SKM-1 treated with dmso at 0.1 percent for 144 hours (cell line): ENCODE data around the gene CTBS.

Source experiments
- DNase-seq: peaks from one replicate; lab custom pipeline; 2025; ENCODE audit not compliant: unreplicated experiment; lab: John Stamatoyannopoulos, UW

CTBS gene

DNA sequence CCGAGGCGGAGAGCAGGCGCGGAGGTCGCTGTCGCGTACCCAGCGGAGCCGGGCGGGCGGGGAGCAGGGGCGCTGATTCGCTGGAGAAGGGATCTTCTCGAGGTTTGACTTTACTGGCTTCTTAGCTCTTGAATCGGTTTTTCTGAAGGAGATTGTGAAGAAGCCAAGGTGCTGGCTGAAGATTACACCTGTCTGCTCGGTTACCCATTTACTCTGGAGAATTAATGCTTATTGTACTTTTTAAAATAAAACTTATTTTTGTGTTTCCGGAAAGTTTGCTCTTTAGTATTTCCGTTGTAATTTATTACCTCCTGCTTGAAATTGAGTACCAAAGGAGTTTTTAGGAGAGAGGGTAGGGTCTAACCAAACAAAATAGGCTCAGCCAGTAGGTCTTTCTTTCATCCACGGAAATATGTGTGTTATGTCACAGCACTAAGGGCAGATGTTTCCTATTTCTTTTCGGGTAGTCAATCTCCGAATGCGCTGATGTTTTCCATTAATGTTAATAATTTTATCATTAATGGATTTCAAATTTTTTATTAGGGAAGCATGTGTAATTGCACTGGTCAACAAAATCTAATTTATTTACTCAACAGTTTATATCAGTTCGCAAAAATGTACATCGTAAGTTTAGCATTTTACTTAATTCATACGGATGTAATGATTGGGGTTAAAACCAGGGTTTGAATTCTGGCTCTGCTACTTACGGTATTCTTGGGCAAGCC lies 67.3 kb downstream of the CTBS start:
- no peak for DNase-seq

DNA sequence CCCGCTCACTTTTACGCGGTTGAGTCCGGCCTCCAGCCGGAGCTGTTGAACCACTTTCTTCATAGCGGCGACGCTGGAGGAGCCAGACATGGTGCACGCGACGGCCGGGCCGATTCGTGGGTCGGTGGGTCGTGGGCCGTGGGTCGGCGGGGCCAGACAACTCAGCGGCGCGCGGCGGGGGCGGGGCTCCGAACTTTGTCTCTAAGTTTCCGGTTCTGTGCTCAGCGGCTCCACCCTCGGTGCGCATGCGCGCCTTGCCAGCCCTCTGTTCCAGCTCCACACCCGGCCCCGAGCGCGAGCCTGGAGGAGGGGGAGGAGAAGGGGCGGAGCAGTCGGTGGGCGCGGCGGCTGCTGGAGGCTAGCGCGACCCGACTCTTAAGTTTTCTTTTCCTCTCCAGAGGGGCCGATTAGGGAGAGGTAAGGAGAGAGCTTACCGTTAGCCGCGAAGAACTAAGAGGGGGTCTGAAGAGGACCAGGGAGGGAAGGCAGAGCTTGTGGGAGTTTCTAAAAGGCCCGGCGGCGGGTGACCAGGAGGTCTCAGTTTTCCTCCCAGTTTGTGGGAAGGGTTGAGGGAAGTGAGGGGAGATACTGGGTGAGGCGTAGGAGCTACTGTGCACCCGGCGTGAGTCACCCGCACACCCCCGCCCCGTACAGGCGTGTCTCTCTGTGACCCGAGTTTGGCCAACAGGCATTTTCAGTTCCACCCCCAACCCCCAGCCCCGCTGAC lies 68.1 kb downstream of the CTBS start, which contains the start of the genes GNG5 and SPATA1:
GNG5 (minus strand) TSS at position 580 of the 727 bp plus-strand sequence; CDS start at position 90, 490 bp downstream.
SPATA1 (plus strand) TSS at position 385 of the 727 bp plus-strand sequence. CDS start 9,974 bp downstream, outside the sequence.
- peak; percentile 93 for DNase-seq

DNA sequence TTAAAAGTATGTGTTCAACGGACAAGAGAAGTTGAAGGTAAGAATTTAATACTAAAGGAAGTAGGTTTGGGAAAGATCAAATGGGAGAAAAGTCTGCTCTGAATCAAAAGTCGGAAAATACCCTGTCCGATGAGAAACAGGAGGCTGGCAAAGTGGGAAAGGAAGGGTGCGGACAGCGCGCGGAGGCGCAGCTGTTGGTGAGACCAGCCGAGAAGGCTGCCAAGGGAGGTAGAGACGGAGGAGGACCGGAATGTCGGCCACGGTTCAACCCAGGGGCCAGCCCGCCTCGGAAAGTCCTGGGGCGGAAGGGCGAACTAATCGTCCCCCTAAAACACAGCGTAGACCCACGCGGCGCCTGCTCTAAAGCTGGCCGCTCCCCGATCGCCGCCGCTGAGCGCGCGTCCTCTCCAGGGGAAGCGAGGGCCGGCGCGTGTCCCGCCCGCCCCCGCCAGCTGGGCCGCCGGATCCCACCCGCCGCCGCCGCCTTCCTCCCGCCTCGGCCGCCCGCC lies 68.7 kb downstream of the CTBS start:
- DNase-seq: peak; percentile 61

GRCh38 chr1:84504580-84505492 lies 69.4 kb downstream of the CTBS start:
- peak; percentile 50 for DNase-seq

DNA sequence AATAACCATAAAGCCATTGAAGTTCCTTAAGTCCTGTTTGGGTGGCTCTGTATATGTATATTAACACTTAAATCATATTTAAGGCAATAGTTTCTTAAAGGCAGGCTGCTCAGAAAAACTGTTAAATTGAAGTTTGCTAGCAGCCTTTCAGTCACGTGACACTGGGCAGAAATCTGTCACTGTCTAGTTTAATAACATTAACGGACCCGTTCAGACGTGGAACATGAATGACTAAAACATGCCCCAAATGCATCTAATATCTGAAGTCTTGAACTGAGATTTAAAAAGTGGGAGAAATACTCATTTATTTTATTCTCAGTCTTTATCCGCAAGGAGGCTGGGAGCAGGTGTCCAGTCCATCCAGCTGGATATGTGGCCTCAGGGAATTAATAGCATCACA lies 71.3 kb downstream of the CTBS start:
- no peak for DNase-seq
